Loucy (cell line): ENCODE data around the gene RAD21L1.

Source experiments
- EZH2phosphoT487 ChIP-seq: fragments of 200-600 bp; IDR thresholded peaks from 2 replicates; pipeline ENCODE4 v1.6.1; 2018; ENCODE audit warnings: antibody characterized with exemption, mild to moderate bottlenecking, moderate library complexity, borderline replicate concordance
- TF ChIP-seq, protein P1 (sequence below): fragments of 200-600 bp; sonication (generic); conservative IDR thresholded peaks from 2 replicates; pipeline ENCODE4 v1.5.1; 2014; ENCODE audit warnings: mild to moderate bottlenecking, antibody characterized with exemption, low read length

DNA sequence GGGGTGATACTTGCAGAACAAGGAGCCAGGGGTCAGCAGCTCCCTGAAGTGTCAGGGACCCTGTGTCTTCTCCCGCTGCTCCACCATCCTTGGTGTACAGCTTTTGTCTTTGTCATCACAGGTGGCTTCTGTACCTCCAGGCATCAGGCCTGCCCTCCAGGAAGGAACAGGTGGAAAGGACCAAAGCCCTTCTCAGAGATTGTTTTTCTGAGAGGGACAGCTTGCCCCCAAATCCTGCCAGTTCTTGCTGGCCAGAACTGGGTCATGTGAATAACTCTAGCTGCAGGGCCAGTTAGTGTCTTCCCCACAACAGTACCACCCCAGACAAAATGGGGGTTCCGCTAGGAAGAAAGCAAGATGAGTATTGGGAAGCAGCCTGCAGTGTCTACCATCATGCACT, 71.6 kb downstream of the RAD21L1 start:
- TF ChIP-seq, protein P1, sequence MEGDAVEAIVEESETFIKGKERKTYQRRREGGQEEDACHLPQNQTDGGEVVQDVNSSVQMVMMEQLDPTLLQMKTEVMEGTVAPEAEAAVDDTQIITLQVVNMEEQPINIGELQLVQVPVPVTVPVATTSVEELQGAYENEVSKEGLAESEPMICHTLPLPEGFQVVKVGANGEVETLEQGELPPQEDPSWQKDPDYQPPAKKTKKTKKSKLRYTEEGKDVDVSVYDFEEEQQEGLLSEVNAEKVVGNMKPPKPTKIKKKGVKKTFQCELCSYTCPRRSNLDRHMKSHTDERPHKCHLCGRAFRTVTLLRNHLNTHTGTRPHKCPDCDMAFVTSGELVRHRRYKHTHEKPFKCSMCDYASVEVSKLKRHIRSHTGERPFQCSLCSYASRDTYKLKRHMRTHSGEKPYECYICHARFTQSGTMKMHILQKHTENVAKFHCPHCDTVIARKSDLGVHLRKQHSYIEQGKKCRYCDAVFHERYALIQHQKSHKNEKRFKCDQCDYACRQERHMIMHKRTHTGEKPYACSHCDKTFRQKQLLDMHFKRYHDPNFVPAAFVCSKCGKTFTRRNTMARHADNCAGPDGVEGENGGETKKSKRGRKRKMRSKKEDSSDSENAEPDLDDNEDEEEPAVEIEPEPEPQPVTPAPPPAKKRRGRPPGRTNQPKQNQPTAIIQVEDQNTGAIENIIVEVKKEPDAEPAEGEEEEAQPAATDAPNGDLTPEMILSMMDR = no peak
- TF ChIP-seq EZH2phosphoT487 = no peak
